ENCODE data around the gene GPR55.

GPR55 gene

DNA sequence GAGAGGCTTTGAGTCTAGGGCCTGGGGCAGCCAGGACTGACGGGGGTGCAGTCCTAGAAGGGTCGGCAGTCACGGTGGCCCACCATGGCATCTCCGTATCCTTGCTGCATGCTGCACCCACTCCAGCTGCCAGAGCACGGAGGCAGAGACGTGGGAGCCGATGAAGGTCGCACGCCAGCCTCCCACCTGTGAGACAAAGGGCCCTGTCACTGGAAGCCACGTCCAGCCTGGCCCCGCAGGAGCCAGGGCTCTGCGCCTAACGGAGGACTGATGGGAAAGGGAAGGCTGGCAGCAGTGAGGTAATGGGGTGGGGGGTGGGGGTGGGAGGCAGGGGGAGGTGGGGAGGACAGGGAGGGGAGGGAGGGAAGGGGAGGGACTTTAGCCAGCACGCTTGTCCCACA, 38.4 kb downstream of the GPR55 start:
- peak in 5 of 58 donors; percentile 26 to 39 (median 37) for DNase-seq

- no peak for DNase-seq
These were observed 38.8 kb downstream of the GPR55 start for GRCh38 chr2:230886206-230886605.

DNA sequence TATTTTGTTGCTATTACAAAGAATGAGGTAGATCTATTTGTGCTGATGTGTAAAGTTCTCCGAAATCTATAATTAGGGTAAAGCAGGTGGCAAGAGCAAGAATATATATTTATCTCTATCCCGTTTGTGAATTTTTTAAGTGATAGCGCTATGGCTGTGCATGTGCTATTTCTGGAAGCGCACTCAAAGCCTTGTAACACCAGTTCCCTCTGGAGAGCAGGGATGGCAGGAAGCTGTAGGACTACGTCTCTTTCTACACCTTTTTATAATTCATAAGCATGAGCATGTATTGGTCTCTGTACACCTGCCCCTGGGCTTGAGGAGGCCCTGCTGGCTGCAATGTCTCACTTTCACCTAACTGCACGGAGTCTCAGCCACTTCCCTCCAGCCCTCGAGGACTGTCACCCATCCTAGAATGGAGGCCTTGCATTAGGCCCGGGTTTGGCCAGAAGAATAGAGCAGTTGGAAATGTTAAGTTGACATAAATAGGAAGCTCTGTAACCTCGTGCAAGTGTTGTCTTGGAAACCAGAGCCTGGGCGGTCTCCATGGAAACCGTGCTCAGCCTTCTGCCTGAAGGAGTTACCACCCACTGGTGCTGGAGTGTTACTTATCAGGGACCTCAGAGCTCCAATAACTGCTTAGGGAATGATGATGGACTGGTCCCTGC, 39.4 kb downstream of the GPR55 start:
- peak in 51 of 58 donors; percentile 29 to 94 (median 73) for DNase-seq

DNA sequence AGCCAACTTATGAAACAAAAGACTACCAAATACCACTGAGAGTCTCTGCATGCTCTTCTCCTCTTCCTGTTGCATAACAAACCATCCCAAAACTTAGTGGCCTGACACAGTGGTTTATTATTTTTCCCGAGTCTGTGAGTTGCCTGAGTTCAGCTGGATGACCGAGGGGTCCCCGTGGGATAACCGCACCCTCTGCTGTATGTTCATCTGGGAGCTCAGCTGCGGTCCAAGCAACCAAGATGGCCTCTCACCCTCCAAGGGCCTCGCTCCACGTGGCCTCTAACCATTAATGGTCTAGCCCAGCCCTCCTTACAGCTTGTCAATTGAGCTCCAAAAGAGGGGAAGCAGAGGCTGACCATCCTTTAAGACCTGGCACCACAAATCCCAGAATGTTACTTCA, 43.2 kb downstream of the GPR55 start:
- no peak for DNase-seq

DNA sequence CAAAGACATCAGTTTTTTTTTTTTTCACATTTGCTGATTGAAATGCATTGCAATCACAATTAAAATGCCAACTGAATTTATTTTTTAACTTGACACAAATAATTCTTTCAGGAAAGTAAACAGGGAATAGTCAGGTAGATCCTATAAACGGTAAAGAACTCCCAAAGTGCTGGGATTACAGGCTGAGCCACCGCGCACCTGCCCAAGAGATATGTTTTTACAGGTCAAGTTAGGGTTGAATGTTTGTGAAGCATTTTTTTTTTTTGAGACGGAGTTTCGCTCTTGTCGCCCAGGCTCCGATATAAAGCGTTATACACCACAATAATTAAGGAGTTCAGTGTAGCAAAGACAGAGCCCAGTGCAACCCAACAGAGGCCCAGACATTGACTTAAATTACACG, 45.2 kb downstream of the GPR55 start:
- no peak for DNase-seq

DNA sequence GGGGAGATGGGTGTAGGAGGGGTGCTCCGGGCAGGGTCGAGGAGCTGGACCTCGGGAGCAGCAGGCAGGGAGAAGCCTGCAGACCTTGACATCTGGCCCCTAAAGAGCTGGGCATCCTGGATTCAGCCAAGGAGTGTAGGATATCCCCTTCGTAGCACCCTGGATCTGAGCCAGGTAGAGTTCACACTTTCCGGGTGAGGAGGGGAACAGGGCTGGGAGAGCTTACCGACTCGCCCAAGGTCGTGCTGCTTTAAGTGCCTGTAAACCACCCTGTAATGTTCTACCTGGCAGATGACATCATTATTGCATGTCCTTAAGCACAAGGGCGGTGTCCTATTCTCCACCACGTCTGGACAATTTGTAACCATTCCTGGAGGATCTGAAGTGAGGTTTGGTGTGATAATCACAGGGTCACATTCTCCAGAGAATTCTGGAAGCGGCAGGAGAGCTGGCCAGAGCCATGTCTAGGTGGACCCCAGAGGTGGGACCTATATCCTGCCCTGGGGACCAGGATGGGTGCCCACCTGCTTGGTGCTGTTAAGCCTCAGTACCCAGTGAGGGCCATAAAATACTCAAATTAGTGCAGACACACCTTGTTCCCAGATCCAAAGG, 45.7 kb downstream of the GPR55 start:
- DNase-seq = no peak

DNA sequence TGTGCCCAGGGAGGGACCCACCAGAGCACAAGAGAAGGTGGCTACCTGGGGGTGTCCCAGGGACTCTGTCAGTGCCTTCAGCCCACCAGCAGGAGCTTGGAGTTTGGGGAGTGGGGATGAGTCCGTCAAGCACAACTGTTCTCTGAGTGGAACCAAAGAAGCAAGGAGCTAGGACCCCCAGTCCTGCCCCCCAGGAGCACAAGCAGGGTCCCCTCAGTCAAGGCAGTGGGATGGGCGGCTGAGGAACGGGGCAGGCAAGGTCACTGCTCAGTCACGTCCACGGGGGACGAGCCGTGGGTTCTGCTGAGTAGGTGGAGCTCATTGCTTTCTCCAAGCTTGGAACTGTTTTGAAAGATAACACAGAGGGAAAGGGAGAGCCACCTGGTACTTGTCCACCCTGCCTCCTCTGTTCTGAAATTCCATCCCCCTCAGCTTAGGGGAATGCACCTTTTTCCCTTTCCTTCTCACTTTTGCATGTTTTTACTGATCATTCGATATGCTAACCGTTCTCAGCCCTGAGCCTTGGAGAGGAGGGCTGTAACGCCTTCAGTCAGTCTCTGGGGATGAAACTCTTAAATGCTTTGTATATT, 46.3 kb downstream of the GPR55 start:
- no peak for DNase-seq

DNA sequence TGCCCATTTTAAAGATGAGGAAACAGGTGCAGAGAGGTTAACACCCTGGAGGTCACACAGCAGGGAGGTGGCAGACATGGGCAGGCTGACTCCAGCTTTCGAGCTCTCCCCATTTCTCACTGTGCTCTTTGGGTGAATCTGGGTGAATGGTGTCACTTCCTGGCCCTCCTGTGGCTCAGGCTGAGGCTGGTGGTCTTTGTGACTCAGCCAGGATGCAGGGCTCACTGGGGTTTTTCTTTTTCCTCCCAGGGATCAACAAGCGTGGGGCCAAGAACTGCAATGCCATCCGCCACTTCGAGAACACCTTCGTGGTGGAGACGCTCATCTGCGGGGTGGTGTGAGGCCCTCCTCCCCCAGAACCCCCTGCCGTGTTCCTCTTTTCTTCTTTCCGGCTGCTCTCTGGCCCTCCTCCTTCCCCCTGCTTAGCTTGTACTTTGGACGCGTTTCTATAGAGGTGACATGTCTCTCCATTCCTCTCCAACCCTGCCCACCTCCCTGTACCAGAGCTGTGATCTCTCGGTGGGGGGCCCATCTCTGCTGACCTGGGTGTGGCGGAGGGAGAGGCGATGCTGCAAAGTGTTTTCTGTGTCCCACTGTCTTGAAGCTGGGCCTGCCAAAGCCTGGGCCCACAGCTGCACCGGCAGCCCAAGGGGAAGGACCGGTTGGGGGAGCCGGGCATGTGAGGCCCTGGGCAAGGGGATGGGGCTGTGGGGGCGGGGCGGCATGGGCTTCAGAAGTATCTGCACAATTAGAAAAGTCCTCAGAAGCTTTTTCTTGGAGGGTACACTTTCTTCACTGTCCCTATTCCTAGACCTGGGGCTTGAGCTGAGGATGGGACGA, 47.1 kb downstream of the GPR55 start:
- no peak for DNase-seq

DNA sequence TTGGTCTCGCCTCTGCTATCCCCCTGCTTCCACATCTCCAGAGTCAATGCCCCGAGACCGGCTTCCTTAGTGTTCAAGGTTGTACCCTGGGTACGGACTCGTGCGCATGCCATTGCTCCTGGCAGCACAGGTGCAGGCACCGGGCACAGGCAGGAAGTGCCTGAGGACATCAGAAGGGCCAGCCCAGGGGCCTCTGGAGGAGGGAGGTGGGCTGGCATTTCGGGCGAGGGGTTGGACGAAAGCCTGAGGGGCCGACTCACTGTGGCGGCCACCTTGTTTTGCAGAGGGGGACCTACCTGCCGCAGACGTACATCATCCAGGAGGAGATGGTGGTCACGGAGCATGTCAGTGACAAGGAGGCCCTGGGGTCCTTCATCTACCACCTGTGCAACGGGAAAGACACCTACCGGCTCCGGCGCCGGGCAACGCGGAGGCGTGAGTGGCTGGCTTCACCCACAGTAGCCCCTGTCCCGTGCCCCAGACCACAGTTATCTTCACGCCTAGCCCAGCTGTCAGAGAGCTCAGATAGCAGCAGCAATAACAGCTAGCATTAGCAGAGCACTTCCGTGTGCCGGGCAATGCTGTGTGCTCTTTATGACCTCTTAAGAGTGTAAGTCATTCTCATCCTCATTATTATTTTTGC, 47.8 kb downstream of the GPR55 start:
- DNase-seq = no peak

DNA sequence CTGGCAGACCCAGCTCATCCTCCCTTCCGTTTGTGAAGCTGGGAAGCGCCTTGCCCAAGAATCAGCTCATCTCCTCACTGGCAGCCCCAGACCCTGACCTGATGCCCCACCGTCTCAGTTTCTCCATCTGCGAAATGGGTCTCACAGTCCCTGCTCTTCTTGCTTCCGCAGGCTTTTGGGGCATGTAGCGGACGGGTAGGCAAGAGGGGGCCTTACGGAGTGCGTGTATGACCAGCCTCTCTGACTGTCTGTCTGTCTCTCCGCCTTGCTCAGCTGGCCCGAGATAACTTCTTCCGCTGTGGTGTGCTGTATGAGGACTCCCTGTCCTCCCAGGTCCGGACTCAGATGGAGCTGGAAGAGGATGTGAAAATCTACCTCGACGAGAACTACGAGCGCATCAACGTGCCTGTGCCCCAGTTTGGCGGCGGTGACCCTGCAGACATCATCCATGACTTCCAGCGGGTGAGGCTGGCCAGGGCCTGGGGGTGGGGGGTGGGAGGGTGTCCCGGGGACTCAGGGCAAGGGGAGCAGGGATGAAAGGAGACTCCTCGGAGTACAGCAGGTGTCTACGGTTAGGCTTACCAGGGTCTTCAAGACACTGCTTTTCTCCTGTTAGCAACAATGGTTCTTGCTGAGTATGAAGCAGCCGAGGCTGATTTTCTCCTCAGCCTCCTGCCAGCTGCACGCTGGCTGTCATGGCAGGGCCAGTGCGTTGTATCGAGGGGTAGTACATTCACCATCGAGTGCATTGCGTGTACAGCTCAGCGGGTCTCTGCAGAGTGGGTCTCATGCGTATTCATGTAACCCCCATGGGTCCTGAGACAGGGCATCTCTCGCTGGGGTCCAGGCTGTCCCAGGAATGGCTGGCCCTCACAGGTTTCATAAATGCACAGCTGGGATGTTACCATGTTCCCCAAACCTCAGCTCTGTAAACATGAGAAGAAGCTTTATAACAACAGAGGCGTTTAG, 49.4 kb downstream of the GPR55 start:
- no peak for DNase-seq

DNA sequence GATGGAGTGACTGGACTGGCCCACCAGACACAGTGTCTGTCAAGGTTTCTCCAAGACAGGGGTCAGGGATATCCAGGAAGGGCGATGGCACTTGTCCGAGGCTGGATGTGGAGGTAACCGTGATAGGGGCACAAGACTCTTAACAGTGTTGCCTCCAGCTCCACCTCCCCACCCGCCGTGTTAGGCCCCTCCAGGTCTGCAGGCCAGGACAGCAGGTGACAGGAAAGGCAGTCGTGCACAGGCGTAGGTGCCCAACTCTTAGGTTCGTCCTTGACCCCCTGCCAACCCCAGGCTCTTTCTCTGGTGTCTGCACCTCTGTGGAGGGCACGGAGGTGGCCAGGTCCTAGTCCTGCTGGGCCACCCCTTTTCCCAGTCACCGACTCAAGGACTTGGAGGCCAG, 50.2 kb downstream of the GPR55 start:
- no peak for DNase-seq

GRCh38 chr2:230874456-230874855, 50.6 kb downstream of the GPR55 start:
- DNase-seq = no peak

- no peak for DNase-seq
These were observed 51.2 kb downstream of the GPR55 start for GRCh38 chr2:230873661-230874401.

- DNase-seq = no peak
These were observed 51.9 kb downstream of the GPR55 start for GRCh38 chr2:230872968-230873660.

DNA sequence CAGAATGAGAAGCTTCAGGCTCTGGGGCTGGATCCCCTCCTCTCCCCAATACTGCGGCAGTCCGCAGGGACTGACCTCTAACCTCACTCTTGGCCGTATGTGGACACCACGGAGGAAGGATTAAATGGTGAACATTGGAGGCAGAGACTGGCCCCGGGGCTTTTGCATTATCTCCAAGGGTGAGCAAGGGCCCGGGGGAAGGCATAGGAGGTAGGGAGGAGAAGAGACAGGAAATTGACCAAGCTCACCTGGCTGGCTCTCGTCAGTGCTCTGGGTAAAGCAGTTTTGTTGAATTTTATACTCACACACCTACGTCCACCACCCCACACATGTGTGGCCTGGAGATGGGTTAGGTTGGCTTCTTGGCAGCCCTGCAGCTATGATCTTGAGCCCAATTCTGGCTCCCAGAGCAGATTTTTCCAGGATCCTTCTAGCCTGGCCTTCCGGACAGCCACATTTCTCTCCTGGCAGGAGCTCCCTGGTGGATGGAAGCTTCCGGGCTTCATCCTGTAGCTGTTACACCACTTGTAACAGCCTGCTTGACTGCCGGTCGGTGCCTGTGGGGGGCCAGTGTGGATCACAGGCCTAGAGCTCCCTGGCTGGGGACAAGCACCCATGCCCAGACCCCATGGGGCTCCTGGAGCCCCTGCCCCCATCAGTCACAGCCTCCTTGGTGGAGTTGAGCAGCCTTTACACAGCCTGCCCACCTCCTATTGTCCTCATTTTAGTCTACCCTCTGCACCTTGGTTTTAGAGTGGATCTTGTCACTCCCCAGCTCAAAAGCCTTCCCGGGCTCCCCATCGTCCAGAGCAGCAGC, 52.7 kb downstream of the GPR55 start:
- no peak for DNase-seq

DNA sequence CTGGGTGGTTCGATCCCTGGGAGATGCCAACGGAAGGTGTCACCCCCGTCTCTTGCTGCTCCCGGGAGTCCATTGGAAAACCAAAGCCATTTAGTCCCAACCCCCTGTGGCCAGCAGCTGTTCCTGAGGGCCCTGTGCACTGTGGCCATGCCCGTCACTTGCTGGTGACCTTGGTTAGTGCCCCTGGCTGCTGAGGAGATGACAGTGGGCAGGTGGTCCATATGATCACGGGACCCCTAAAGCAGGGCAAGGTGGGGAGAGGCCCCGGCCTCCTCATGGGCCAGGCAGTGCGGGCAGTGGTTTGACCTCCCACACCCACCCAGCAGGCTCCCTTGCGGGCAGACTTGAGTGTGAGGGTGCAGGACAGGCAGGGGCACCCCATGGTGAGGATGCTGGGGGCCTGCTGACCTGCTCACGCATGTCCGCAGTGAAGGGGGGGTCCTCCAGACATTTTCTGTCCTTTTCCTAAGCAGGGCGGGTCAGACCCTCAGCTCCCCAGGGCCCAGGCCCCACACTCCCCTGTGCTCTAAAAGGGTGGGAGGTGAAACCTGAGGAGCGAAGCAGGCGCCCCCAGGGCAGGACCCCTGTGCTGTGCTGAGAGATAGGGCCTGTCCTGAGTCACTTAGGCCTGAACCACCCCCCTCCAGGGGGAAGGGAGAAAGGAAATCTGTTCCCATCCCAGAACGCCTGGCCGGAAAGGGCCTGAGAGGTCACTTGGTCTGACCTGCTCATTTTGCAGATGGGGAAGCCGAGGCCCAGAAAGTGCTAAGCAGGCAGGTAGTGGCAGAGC, 53.5 kb downstream of the GPR55 start:
- no peak for DNase-seq
